Stomach (tissue), 4 donors: ENCODE measurements around the gene SLC41A3.

ENCODE experiments used
- CTCF ChIP-seq, 7 experiments: fragments of 450-650 bp in 4 of 7; fragments of 200-600 bp in 3 of 7; sonication (generic) in 3 of 7; IDR thresholded peaks; one replicate each; pipeline ENCODE4 v1.5.1; 2016 to 2019; ENCODE audit warnings: antibody characterized with exemption in 7 of 7, control low read depth in 2 of 7, mild to moderate bottlenecking in 1 of 7
- POLR2AphosphoS5 ChIP-seq, 3 donors: sonication (generic); formaldehyde crosslinking; IDR thresholded peaks; one replicate each; pipeline ENCODE4 v1.6.1; 2016; ENCODE audit warnings: antibody characterized with exemption in 3 of 3

GRCh38 chr3:126101521-126101982, 17.6 kb upstream of the SLC41A3 start:
- TF ChIP-seq CTCF (IDR thresholded peaks at IDR 0.05) = no peak
- no peak for TF ChIP-seq POLR2AphosphoS5 (IDR thresholded peaks at IDR 0.05)
